Hepatocyte (in vitro differentiated cells): ENCODE results near the gene ENAM. TPM values are rescaled to one million over a fixed set of nuclear protein-coding genes. Genes with fewer than 3 reads are reported as not detected.
"Not testable (repeated sequence)": the region's sequence is repeated elsewhere in the genome, so short reads cannot be mapped to it uniquely, and the experiment has no call there.

Experiments used
- DNase-seq: peaks from one replicate; pipeline ENCODE4 v3.0.0-alpha.2; 2016; ENCODE audit warnings: low spot score
- H2AFZ ChIP-seq: fragments of 200-600 bp; sonication (generic); 2 replicates; pipeline ENCODE4 v1.6.0; 2016; ENCODE audit warnings: antibody characterized with exemption, mild to moderate bottlenecking
- H3K27ac ChIP-seq: fragments of 200-600 bp; sonication (generic); 2 replicates; pipeline ENCODE4 v1.5.1; 2016; ENCODE audit warnings: mild to moderate bottlenecking
- H3K27me3 ChIP-seq: fragments of 200-600 bp; sonication (generic); 2 replicates; pipeline ENCODE4 v1.6.1; 2016
- H3K36me3 ChIP-seq: fragments of 200-600 bp; sonication (generic); replicated peaks from 2 replicates; pipeline ENCODE4 v1.5.1; 2016; ENCODE audit warnings: low read depth; ENCODE audit not compliant: insufficient read depth
- H3K4me1 ChIP-seq: fragments of 200-600 bp; sonication (generic); 2 replicates; pipeline ENCODE4 v1.5.1; 2016; ENCODE audit warnings: mild to moderate bottlenecking, moderate library complexity; ENCODE audit not compliant: insufficient read depth
- H3K4me2 ChIP-seq: fragments of 200-600 bp; sonication (generic); 2 replicates; pipeline ENCODE4 v1.6.0; 2016
- H3K4me3 ChIP-seq: fragments of 200-600 bp; sonication (generic); 2 replicates; pipeline ENCODE4 v1.5.1; 2016; ENCODE audit warnings: mild to moderate bottlenecking
- H3K79me2 ChIP-seq: fragments of 200-600 bp; sonication (generic); 2 replicates; pipeline ENCODE4 v1.6.0; 2017; ENCODE audit warnings: mild to moderate bottlenecking
- H3K9me2 ChIP-seq: fragments of 200-600 bp; sonication (generic); replicated peaks from 2 replicates; pipeline ENCODE4 v1.6.0; 2017; ENCODE audit warnings: mild to moderate bottlenecking; ENCODE audit not compliant: insufficient read depth
- H3K9me3 ChIP-seq: fragments of 200-600 bp; sonication (generic); 2 replicates; pipeline ENCODE4 v1.5.1; 2016; ENCODE audit warnings: low read depth, mild to moderate bottlenecking
- H4K20me1 ChIP-seq: fragments of 200-600 bp; sonication (generic); 2 replicates; pipeline ENCODE4 v1.6.0; 2016; ENCODE audit warnings: mild to moderate bottlenecking; ENCODE audit not compliant: insufficient read depth, poor library complexity, severe bottlenecking
- EZH2 ChIP-seq: fragments of 200-600 bp; sonication (generic); IDR thresholded peaks from 2 replicates; pipeline ENCODE4 v1.6.1; 2016; ENCODE audit warnings: antibody characterized with exemption, mild to moderate bottlenecking, borderline replicate concordance
- EZH2phosphoT487 ChIP-seq: fragments of 200-600 bp; sonication (generic); IDR thresholded peaks from one replicate; pipeline ENCODE4 v1.6.1; 2018; ENCODE audit warnings: antibody characterized with exemption, mild to moderate bottlenecking, low read depth, moderate library complexity; ENCODE audit not compliant: unreplicated experiment, severe bottlenecking
- WGBS: methylation state at CpG from one replicate; pipeline ENCODE4 v1.1.6; 2016; ENCODE audit warnings: low lambda C conversion rate; ENCODE audit errors: missing lambda C conversion rate; 5-methylcytosine and 5-hydroxymethylcytosine counted together
- polyA plus RNA-seq: library from polyadenylated mRNA; unstranded; fragments of >200 nt; fragmentation: Nextera tagmentation; extraction: Ambion mirVana; gene quantifications from 2 replicates; pipeline ENCODE4 v1.2.1, GENCODE V29; 2016
- total RNA-seq: library from RNA; depleted of rRNA; stranded (reverse); fragments of >200 nt; gene quantifications from 2 replicates; pipeline ENCODE4 v1.2.3, GENCODE V29; 2014
- TF ChIP-seq, protein P1 (sequence below): fragments of 200-600 bp; sonication (generic); IDR thresholded peaks from 2 replicates; pipeline ENCODE4 v1.5.1; 2016; ENCODE audit warnings: antibody characterized with exemption, mild to moderate bottlenecking; ENCODE audit not compliant: poor library complexity

The ENAM gene
- total and polyA plus RNA-seq, 2 experiments from 2014 or later = 0.20 to 0.64 TPM

DNA sequence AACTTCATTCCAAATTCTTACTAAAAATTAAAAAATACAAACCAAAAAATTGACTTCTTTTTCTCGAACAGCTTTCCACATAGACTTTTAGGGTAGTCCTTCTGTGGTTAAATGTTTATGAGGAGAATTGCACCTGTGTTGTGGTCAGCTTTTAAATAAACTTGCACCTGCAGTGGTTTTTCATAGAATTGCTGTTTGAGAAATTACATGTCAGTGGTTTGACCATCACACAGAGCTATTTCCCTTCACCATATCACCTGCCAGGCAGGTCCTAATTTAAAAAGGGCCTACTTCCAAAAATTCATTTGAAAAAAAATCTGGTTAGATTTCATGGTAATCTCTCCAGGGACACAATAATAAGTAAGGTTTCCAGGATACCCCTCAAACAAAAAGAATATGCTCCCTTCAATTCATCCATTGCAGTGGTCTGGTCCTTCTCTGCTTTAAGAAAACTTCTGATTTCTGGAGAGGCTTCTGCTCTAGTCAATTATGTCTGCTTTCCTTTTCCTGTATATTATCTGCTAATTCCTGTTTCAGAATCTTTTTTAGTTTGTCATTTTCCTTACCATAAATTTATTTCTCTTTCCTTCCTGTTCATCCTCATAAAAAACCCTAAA lies 49.9 kb downstream of the ENAM start:
- no peaks in the 10 kb centered on the region for H3K79me2 ChIP-seq
- H3K4me2 ChIP-seq = no peak overlapping the region
- no peak overlapping the region for H2AFZ ChIP-seq
- WGBS = 98% methylated on average over 1 of the region's 1 CpG
- no peaks in the 10 kb centered on the region for H3K36me3 ChIP-seq
- no peak for DNase-seq
- TF ChIP-seq, protein P1, sequence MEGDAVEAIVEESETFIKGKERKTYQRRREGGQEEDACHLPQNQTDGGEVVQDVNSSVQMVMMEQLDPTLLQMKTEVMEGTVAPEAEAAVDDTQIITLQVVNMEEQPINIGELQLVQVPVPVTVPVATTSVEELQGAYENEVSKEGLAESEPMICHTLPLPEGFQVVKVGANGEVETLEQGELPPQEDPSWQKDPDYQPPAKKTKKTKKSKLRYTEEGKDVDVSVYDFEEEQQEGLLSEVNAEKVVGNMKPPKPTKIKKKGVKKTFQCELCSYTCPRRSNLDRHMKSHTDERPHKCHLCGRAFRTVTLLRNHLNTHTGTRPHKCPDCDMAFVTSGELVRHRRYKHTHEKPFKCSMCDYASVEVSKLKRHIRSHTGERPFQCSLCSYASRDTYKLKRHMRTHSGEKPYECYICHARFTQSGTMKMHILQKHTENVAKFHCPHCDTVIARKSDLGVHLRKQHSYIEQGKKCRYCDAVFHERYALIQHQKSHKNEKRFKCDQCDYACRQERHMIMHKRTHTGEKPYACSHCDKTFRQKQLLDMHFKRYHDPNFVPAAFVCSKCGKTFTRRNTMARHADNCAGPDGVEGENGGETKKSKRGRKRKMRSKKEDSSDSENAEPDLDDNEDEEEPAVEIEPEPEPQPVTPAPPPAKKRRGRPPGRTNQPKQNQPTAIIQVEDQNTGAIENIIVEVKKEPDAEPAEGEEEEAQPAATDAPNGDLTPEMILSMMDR = no peak
- TF ChIP-seq EZH2 = no peak
- no peak for TF ChIP-seq EZH2phosphoT487
- H3K9me2 ChIP-seq = no peaks in the 10 kb centered on the region
- no peaks in the 10 kb centered on the region for H4K20me1 ChIP-seq
- H3K27ac ChIP-seq = no peak overlapping the region
- H3K4me1 ChIP-seq = no peaks in the 10 kb centered on the region
- no peak overlapping the region for H3K4me3 ChIP-seq
- no peaks in the 10 kb centered on the region for H3K9me3 ChIP-seq
- no peaks in the 10 kb centered on the region for H3K27me3 ChIP-seq

DNA sequence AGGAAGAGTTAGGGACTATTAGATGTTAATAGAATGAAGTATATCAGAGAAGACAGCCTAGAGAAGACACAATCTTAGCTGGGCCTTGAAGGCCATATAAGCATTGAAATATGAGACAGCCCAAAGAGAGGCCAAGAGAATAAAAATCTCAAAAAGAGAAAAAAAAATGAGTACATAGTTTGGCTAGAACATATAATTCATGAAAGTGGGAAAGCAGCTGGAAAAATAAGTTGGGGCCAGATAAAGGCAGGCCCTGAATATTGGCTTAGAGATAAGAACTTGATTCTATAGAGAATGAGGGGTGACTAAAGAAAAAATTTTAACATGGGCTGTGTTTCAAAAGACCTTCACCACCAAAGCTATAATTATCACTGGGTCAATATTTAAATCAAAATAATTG lies 52.4 kb downstream of the ENAM start:
- Histone ChIP-seq H3K4me3 (no peak overlapping the region), H3K27me3 (no peaks in the 10 kb centered on the region), H3K9me2 (no peaks in the 10 kb centered on the region), H3K27ac (no peak overlapping the region), H3K9me3 (no peaks in the 10 kb centered on the region), H3K79me2 (no peaks in the 10 kb centered on the region), H3K4me1 (no peaks in the 10 kb centered on the region), H4K20me1 (no peaks in the 10 kb centered on the region), H3K4me2 (no peak overlapping the region), H3K36me3 (no peaks in the 10 kb centered on the region), H2AFZ (no peak overlapping the region)
- no peak for DNase-seq
- no peak for TF ChIP-seq EZH2

DNA sequence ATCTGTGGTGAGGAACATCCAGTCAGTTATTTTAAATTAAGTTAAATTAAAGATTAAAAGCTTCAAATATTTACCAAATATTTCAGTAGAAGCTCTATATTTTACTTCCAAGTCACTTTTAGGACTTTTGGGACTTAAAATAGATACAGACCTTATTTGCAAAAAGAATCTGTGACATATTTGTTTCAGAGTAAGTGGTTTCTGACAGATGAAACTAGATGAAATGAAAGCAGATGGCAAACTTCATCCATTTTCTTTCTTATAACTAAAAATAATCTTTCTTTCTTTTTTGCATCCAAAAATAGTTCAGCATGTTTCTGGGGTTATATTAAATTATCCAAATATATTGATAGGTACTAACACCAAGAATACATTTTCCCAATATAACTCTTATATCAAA lies 53.2 kb downstream of the ENAM start:
- no peak for DNase-seq
- Histone ChIP-seq H3K9me2 (no peaks in the 10 kb centered on the region), H3K4me1 (no peaks in the 10 kb centered on the region), H3K4me2 (no peak overlapping the region), H3K27me3 (no peaks in the 10 kb centered on the region), H2AFZ (no peak overlapping the region), H3K9me3 (no peaks in the 10 kb centered on the region), H3K36me3 (no peaks in the 10 kb centered on the region), H3K27ac (no peak overlapping the region), H4K20me1 (no peaks in the 10 kb centered on the region), H3K79me2 (no peaks in the 10 kb centered on the region), H3K4me3 (no peak overlapping the region)
- TF ChIP-seq, protein P1 = no peak
- TF ChIP-seq EZH2 (no peak), EZH2phosphoT487 (no peak)

DNA sequence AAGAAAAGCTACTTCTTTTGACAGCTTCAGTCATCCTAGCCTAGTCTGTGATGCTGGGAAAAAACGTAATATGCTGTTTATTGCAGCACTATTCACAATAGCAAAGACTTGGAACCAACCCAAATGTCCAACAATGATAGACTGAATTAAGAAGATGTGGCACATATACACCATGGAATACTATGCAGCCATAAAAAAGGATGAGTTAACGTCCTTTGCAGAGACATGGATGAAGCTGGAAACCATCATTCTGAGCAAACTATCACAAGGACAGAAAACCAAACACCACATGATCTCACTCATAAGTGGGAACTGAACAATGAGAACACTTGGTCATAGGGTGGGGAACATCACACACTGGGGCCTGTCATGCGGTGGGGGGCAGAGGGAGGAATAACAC lies 53.6 kb downstream of the ENAM start:
- not testable (repeated sequence) for H4K20me1 ChIP-seq, H3K27me3 ChIP-seq, DNase-seq, H3K79me2 ChIP-seq, H3K36me3 ChIP-seq, H3K4me1 ChIP-seq, H3K9me2 ChIP-seq, H2AFZ ChIP-seq, H3K4me2 ChIP-seq, H3K27ac ChIP-seq, H3K4me3 ChIP-seq, H3K9me3 ChIP-seq
- 93% methylated on average over 3 of the region's 3 CpGs for WGBS
